ENCODE results near the gene RAPGEF3.
A peak's percentile ranks its signal among the peaks of the same experiment; 100 is the strongest.

Gene RAPGEF3

GRCh38 chr12:47785036-47785886, 26.6 kb upstream of the RAPGEF3 start:
- Histone ChIP-seq H3K9ac (ENCODE audit: insufficient read length, low read depth) (no peak overlapping the region), H3K27me3 (ENCODE audit: insufficient read depth, insufficient read length) (no peaks in the 10 kb centered on the region), H3K4me3 (ENCODE audit: insufficient read length, low read depth) (no peak overlapping the region), H3K9me3 (ENCODE audit: insufficient read depth, low read length) (no peaks in the 10 kb centered on the region), H3K36me3 (ENCODE audit: insufficient read depth, insufficient read length, low read length) (peaks cover 94% of the 10 kb centered on the region), H3K4me1 (ENCODE audit: insufficient read depth, insufficient read length) (no peaks in the 10 kb centered on the region)
- no peak for DNase-seq (ENCODE audit: low read depth, low spot score)
- no peak for TF ChIP-seq YY1 (IDR thresholded peaks at IDR 0.05; ENCODE audit: insufficient read depth, insufficient read length)
- TF ChIP-seq ZNF274 (IDR thresholded peaks at IDR 0.05; ENCODE audit: low read depth, low read length), result no peak
- TF ChIP-seq SUZ12 (IDR thresholded peaks at IDR 0.05; ENCODE audit: extremely low read depth, insufficient read depth, insufficient read length), result no peak

GRCh38 chr12:47783821-47784819, 25.4 kb upstream of the RAPGEF3 start:
- no peak overlapping the region for H3K9ac ChIP-seq (ENCODE audit: insufficient read length, low read depth)
- TF ChIP-seq ZNF274 (IDR thresholded peaks at IDR 0.05; ENCODE audit: low read depth, low read length) (no peak), YY1 (IDR thresholded peaks at IDR 0.05; ENCODE audit: insufficient read depth, insufficient read length) (no peak), SUZ12 (IDR thresholded peaks at IDR 0.05; ENCODE audit: extremely low read depth, insufficient read depth, insufficient read length) (no peak)

GRCh38 chr12:47783024-47783755, 24.5 kb upstream of the RAPGEF3 start:
- TF ChIP-seq ZNF274 (IDR thresholded peaks at IDR 0.05; ENCODE audit: low read depth, low read length), result no peak
- no peak for TF ChIP-seq SUZ12 (IDR thresholded peaks at IDR 0.05; ENCODE audit: extremely low read depth, insufficient read depth, insufficient read length)
- no peak for TF ChIP-seq YY1 (IDR thresholded peaks at IDR 0.05; ENCODE audit: insufficient read depth, insufficient read length)
- DNase-seq (ENCODE audit: low read depth, low spot score), result no peak
- H3K4me3 ChIP-seq (ENCODE audit: insufficient read length, low read depth), result no peak overlapping the region
- no peaks in the 10 kb centered on the region for H3K27me3 ChIP-seq (ENCODE audit: insufficient read depth, insufficient read length)
- peaks cover 73% of the 10 kb centered on the region for H3K36me3 ChIP-seq (ENCODE audit: insufficient read depth, insufficient read length, low read length)
- no peak overlapping the region for H3K9ac ChIP-seq (ENCODE audit: insufficient read length, low read depth)
- no peaks in the 10 kb centered on the region for H3K9me3 ChIP-seq (ENCODE audit: insufficient read depth, low read length)
- peaks cover 10% of the 10 kb centered on the region for H3K4me1 ChIP-seq (ENCODE audit: insufficient read depth, insufficient read length)

More at GRCh38 chr12:47783821-47784819, 25.4 kb upstream of the RAPGEF3 start:
- Histone ChIP-seq H3K27me3 (ENCODE audit: insufficient read depth, insufficient read length) (no peaks in the 10 kb centered on the region), H3K4me3 (ENCODE audit: insufficient read length, low read depth) (no peak overlapping the region), H3K9me3 (ENCODE audit: insufficient read depth, low read length) (no peaks in the 10 kb centered on the region), H3K4me1 (ENCODE audit: insufficient read depth, insufficient read length) (peaks cover 5% of the 10 kb centered on the region), H3K36me3 (ENCODE audit: insufficient read depth, insufficient read length, low read length) (peaks cover 83% of the 10 kb centered on the region)
- DNase-seq (ENCODE audit: low read depth, low spot score), result no peak

- Histone ChIP-seq H3K4me3 (ENCODE audit: insufficient read length, low read depth) (no peak overlapping the region), H3K36me3 (ENCODE audit: insufficient read depth, insufficient read length, low read length) (peaks cover 65% of the 10 kb centered on the region), H3K9ac (ENCODE audit: insufficient read length, low read depth) (no peak overlapping the region), H3K27me3 (ENCODE audit: insufficient read depth, insufficient read length) (no peaks in the 10 kb centered on the region), H3K4me1 (ENCODE audit: insufficient read depth, insufficient read length) (peaks cover 13% of the 10 kb centered on the region), H3K9me3 (ENCODE audit: insufficient read depth, low read length) (no peaks in the 10 kb centered on the region)
- no peak for TF ChIP-seq YY1 (IDR thresholded peaks at IDR 0.05; ENCODE audit: insufficient read depth, insufficient read length)
- TF ChIP-seq ZNF274 (IDR thresholded peaks at IDR 0.05; ENCODE audit: low read depth, low read length), result no peak
- TF ChIP-seq SUZ12 (IDR thresholded peaks at IDR 0.05; ENCODE audit: extremely low read depth, insufficient read depth, insufficient read length), result no peak
- no peak for DNase-seq (ENCODE audit: low read depth, low spot score)
These were observed 23.7 kb upstream of the RAPGEF3 start for GRCh38 chr12:47782372-47782770.

- no peaks in the 10 kb centered on the region for H3K27me3 ChIP-seq (ENCODE audit: insufficient read depth, insufficient read length)
- H3K9ac ChIP-seq (ENCODE audit: insufficient read length, low read depth), result no peak overlapping the region
- H3K9me3 ChIP-seq (ENCODE audit: insufficient read depth, low read length), result no peaks in the 10 kb centered on the region
- DNase-seq (ENCODE audit: low read depth, low spot score), result no peak
- H3K4me1 ChIP-seq (ENCODE audit: insufficient read depth, insufficient read length), result peaks cover 13% of the 10 kb centered on the region
- peaks cover 59% of the 10 kb centered on the region for H3K36me3 ChIP-seq (ENCODE audit: insufficient read depth, insufficient read length, low read length)
- H3K4me3 ChIP-seq (ENCODE audit: insufficient read length, low read depth), result no peak overlapping the region
- TF ChIP-seq YY1 (IDR thresholded peaks at IDR 0.05; ENCODE audit: insufficient read depth, insufficient read length) (no peak), SUZ12 (IDR thresholded peaks at IDR 0.05; ENCODE audit: extremely low read depth, insufficient read depth, insufficient read length) (no peak), ZNF274 (IDR thresholded peaks at IDR 0.05; ENCODE audit: low read depth, low read length) (no peak)
These were observed 23.0 kb upstream of the RAPGEF3 start for GRCh38 chr12:47781479-47782371.

- H3K9ac ChIP-seq (ENCODE audit: insufficient read length, low read depth), result peak overlapping the region; percentile 18
- no peak for TF ChIP-seq ZNF274 (IDR thresholded peaks at IDR 0.05; ENCODE audit: low read depth, low read length)
- no peak for TF ChIP-seq SUZ12 (IDR thresholded peaks at IDR 0.05; ENCODE audit: extremely low read depth, insufficient read depth, insufficient read length)
- TF ChIP-seq YY1 (IDR thresholded peaks at IDR 0.05; ENCODE audit: insufficient read depth, insufficient read length), result no peak
- peaks cover 42% of the 10 kb centered on the region for H3K36me3 ChIP-seq (ENCODE audit: insufficient read depth, insufficient read length, low read length)
- DNase-seq (ENCODE audit: low read depth, low spot score), result no peak
- peaks cover 24% of the 10 kb centered on the region for H3K4me1 ChIP-seq (ENCODE audit: insufficient read depth, insufficient read length)
- no peaks in the 10 kb centered on the region for H3K9me3 ChIP-seq (ENCODE audit: insufficient read depth, low read length)
- H3K4me3 ChIP-seq (ENCODE audit: insufficient read length, low read depth), result no peak overlapping the region
- peaks cover 5% of the 10 kb centered on the region for H3K27me3 ChIP-seq (ENCODE audit: insufficient read depth, insufficient read length)
These were observed 21.3 kb upstream of the RAPGEF3 start for GRCh38 chr12:47779943-47780504.
